Neural cell (in vitro differentiated cells): ENCODE results near the gene SEC16B. TPM values are rescaled to one million over a fixed set of nuclear protein-coding genes. Genes with fewer than 3 reads are reported as not detected.

Experiments used
- H2AFZ ChIP-seq: fragments of 200-600, 300-800 bp; sonication (generic), shearing (Covaris generic); 2 replicates; pipeline ENCODE4 v1.6.0; 2014; ENCODE audit warnings: low read depth, mild to moderate bottlenecking, antibody characterized with exemption, low read length, moderate library complexity
- H3F3A ChIP-seq: fragments of 200-600 bp; shearing (Covaris generic); 2 replicates; pipeline ENCODE4 v1.6.1; 2016; ENCODE audit warnings: mild to moderate bottlenecking, moderate library complexity, mixed read lengths, antibody characterized with exemption, low read length; ENCODE audit not compliant: insufficient read depth, poor library complexity, severe bottlenecking
- H3K27ac ChIP-seq: fragments of 200-600, 300-800 bp; sonication (generic), shearing (Covaris generic); 2 replicates; pipeline ENCODE4 v1.5.1; 2014; ENCODE audit warnings: mild to moderate bottlenecking, low read length, moderate library complexity
- H3K27me3 ChIP-seq: fragments of 300-800, 200-600 bp; sonication (generic), shearing (Covaris generic); 2 replicates; pipeline ENCODE4 v1.6.0; 2014; ENCODE audit warnings: mild to moderate bottlenecking, low read depth, low read length, moderate library complexity; ENCODE audit not compliant: insufficient read depth
- H3K36me3 ChIP-seq: fragments of 300-800, 200-600 bp; sonication (generic), shearing (Covaris generic); 2 replicates; pipeline ENCODE4 v1.5.1; 2014; ENCODE audit warnings: mild to moderate bottlenecking, antibody characterized with exemption, low read length, moderate library complexity; ENCODE audit not compliant: insufficient read depth
- H3K4me2 ChIP-seq: fragments of 300-800, 200-600 bp; sonication (generic), shearing (Covaris generic); 2 replicates; pipeline ENCODE4 v1.6.0; 2014; ENCODE audit warnings: mild to moderate bottlenecking, low read length
- H3K4me3 ChIP-seq: fragments of 300-800, 200-600 bp; sonication (generic), shearing (Covaris generic); 2 replicates; pipeline ENCODE4 v1.5.1; 2014; ENCODE audit warnings: mild to moderate bottlenecking, low read length, moderate library complexity
- H3K79me2 ChIP-seq: fragments of 200-600 bp; shearing (Covaris generic); replicated peaks from 2 replicates; pipeline ENCODE4 v1.6.0; 2014; ENCODE audit warnings: mild to moderate bottlenecking, low read length, moderate library complexity; ENCODE audit not compliant: insufficient read depth
- H3K9ac ChIP-seq: fragments of 300-800, 200-600 bp; sonication (generic), shearing (Covaris generic); 2 replicates; pipeline ENCODE4 v1.6.1; 2016; ENCODE audit warnings: mild to moderate bottlenecking, low read length, mixed read lengths
- H3K9me2 ChIP-seq: fragments of 200-600 bp; shearing (Covaris generic); 2 replicates; pipeline ENCODE4 v1.6.1; 2016; ENCODE audit warnings: mild to moderate bottlenecking, low read length, mixed read lengths; ENCODE audit not compliant: insufficient read depth
- H3K9me3 ChIP-seq: fragments of 200-600, 300-800 bp; sonication (generic), shearing (Covaris generic); 2 replicates; pipeline ENCODE4 v1.6.1; 2016; ENCODE audit warnings: mild to moderate bottlenecking, mixed run types, low read length, moderate library complexity, mixed read lengths
- H4K20me1 ChIP-seq: fragments of 200-600 bp; shearing (Covaris generic); 2 replicates; pipeline ENCODE4 v1.6.1; 2016; ENCODE audit warnings: mild to moderate bottlenecking, mixed run types; ENCODE audit not compliant: insufficient read depth
- EP300 ChIP-seq: fragments of 450-650 bp; conservative IDR thresholded peaks from 2 replicates; pipeline ENCODE4 v1.6.1; 2014; ENCODE audit warnings: antibody characterized with exemption, mild to moderate bottlenecking, moderate library complexity; ENCODE audit not compliant: poor library complexity, severe bottlenecking
- EZH2 ChIP-seq: fragments of 200-600, 300-800 bp; shearing (Covaris generic), sonication (generic); IDR thresholded peaks from 2 replicates; pipeline ENCODE4 v1.6.1; 2014; ENCODE audit warnings: antibody characterized with exemption, low read length, borderline replicate concordance, mild to moderate bottlenecking; ENCODE audit not compliant: insufficient read depth, poor library complexity, severe bottlenecking
- MXI1 ChIP-seq: fragments of 450-650 bp; conservative IDR thresholded peaks from 2 replicates; pipeline ENCODE4 v1.6.1; 2014; ENCODE audit warnings: antibody characterized with exemption, mild to moderate bottlenecking; ENCODE audit not compliant: poor library complexity, severe bottlenecking
- POLR2AphosphoS5 ChIP-seq: IDR thresholded peaks from 2 replicates; pipeline ENCODE4 v1.6.1; 2012
- RAD21 ChIP-seq: fragments of 450-650 bp; conservative IDR thresholded peaks from 2 replicates; pipeline ENCODE4 v1.6.1; 2014; ENCODE audit warnings: antibody characterized with exemption, mild to moderate bottlenecking, moderate library complexity
- SMC3 ChIP-seq: fragments of 450-650 bp; conservative IDR thresholded peaks from 2 replicates; pipeline ENCODE4 v1.6.1; 2014; ENCODE audit warnings: antibody characterized with exemption, mild to moderate bottlenecking, moderate library complexity; ENCODE audit not compliant: poor library complexity
- TAF1 ChIP-seq: IDR thresholded peaks from 2 replicates; pipeline ENCODE4 v1.6.1; 2012; ENCODE audit warnings: low read depth
- polyA plus RNA-seq: library from polyadenylated mRNA; depleted of rRNA; stranded (reverse); fragments of >200 nt; gene quantifications from 2 replicates; pipeline ENCODE4 v1.2.3, GENCODE V29; 2014
- TF ChIP-seq, protein P1 (sequence below): IDR thresholded peaks from 2 replicates; pipeline ENCODE4 v1.6.1; 2012; ENCODE audit warnings: borderline replicate concordance
- TF ChIP-seq, protein P2 (sequence below): fragments of 450-650 bp; IDR thresholded peaks from 2 replicates; pipeline ENCODE4 v1.5.1; 2014; ENCODE audit warnings: antibody characterized with exemption, mild to moderate bottlenecking, moderate library complexity; ENCODE audit not compliant: poor library complexity, severe bottlenecking

SEC16B gene
- polyA plus RNA-seq, 1 donor from 2014 or later: 0.78 TPM

DNA sequence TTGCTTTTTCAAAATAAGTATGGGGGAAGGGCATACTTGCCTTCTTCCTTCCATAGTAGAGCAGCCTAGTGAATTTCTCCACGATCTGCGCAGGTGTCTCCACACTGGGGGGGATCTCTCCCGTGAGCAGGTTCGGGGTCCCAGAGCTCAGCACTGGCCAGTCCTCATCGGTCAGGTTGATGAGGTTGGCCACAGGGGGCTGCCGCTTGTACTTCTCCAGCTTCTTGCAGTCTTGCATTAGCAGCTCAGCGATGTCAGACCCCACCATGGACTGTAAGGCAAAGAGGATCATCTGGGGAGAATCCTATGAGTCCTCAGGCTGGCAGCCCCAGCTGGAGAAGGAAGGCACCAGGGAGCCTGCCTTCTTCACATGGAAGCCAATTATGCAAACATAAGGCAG lies 11.8 kb downstream of the SEC16B start:
- Histone ChIP-seq H3K27me3 (no peaks in the 10 kb centered on the region), H3F3A (no peaks in the 10 kb centered on the region), H3K9ac (peak overlapping the region; percentile 9), H3K4me3 (peak overlapping the region; percentile 18), H3K27ac (peak overlapping the region; percentile 59), H3K4me2 (no peak overlapping the region), H3K9me2 (no peaks in the 10 kb centered on the region), H2AFZ (no peak overlapping the region), H3K79me2 (no peaks in the 10 kb centered on the region), H3K36me3 (no peaks in the 10 kb centered on the region), H4K20me1 (no peaks in the 10 kb centered on the region), H3K9me3 (no peaks in the 10 kb centered on the region)
- TF ChIP-seq RAD21 (no peak), POLR2AphosphoS5 (no peak), EZH2 (no peak), TAF1 (no peak), EP300 (no peak), MXI1 (no peak), SMC3 (no peak)
- TF ChIP-seq, protein P1, sequence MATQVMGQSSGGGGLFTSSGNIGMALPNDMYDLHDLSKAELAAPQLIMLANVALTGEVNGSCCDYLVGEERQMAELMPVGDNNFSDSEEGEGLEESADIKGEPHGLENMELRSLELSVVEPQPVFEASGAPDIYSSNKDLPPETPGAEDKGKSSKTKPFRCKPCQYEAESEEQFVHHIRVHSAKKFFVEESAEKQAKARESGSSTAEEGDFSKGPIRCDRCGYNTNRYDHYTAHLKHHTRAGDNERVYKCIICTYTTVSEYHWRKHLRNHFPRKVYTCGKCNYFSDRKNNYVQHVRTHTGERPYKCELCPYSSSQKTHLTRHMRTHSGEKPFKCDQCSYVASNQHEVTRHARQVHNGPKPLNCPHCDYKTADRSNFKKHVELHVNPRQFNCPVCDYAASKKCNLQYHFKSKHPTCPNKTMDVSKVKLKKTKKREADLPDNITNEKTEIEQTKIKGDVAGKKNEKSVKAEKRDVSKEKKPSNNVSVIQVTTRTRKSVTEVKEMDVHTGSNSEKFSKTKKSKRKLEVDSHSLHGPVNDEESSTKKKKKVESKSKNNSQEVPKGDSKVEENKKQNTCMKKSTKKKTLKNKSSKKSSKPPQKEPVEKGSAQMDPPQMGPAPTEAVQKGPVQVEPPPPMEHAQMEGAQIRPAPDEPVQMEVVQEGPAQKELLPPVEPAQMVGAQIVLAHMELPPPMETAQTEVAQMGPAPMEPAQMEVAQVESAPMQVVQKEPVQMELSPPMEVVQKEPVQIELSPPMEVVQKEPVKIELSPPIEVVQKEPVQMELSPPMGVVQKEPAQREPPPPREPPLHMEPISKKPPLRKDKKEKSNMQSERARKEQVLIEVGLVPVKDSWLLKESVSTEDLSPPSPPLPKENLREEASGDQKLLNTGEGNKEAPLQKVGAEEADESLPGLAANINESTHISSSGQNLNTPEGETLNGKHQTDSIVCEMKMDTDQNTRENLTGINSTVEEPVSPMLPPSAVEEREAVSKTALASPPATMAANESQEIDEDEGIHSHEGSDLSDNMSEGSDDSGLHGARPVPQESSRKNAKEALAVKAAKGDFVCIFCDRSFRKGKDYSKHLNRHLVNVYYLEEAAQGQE: no peak
- TF ChIP-seq, protein P2, sequence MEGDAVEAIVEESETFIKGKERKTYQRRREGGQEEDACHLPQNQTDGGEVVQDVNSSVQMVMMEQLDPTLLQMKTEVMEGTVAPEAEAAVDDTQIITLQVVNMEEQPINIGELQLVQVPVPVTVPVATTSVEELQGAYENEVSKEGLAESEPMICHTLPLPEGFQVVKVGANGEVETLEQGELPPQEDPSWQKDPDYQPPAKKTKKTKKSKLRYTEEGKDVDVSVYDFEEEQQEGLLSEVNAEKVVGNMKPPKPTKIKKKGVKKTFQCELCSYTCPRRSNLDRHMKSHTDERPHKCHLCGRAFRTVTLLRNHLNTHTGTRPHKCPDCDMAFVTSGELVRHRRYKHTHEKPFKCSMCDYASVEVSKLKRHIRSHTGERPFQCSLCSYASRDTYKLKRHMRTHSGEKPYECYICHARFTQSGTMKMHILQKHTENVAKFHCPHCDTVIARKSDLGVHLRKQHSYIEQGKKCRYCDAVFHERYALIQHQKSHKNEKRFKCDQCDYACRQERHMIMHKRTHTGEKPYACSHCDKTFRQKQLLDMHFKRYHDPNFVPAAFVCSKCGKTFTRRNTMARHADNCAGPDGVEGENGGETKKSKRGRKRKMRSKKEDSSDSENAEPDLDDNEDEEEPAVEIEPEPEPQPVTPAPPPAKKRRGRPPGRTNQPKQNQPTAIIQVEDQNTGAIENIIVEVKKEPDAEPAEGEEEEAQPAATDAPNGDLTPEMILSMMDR: no peak

DNA sequence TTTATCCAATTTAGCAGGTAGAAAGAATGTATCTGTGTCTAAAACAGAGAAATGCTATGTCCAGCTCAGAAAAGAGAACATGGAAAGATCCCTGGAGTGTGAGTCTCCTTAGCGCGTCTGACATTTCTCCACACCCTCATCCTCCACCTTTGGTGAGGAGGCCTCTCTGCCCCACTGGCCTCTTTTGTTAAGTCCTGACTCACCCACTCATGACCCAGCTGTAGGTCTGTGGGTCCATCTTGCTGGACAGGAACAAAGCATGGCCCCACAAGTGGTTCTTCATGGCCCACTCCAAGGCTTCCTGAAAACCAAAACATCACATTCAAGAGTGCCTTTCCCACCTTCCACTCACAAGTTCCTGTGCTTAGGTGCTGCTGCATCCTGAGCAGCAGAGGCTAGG lies 15.8 kb downstream of the SEC16B start:
- Histone ChIP-seq H3K9ac (no peak overlapping the region), H3K4me2 (no peak overlapping the region), H4K20me1 (no peaks in the 10 kb centered on the region), H3K9me2 (no peaks in the 10 kb centered on the region), H3F3A (no peaks in the 10 kb centered on the region), H3K4me3 (no peak overlapping the region), H3K27me3 (no peaks in the 10 kb centered on the region), H3K36me3 (no peaks in the 10 kb centered on the region), H2AFZ (no peak overlapping the region), H3K9me3 (no peaks in the 10 kb centered on the region), H3K79me2 (no peaks in the 10 kb centered on the region), H3K27ac (no peak overlapping the region)
- TF ChIP-seq, protein P2: no peak
- TF ChIP-seq, protein P1: no peak
- no peak for TF ChIP-seq EP300
- TF ChIP-seq EZH2: no peak
- TF ChIP-seq TAF1: no peak
- TF ChIP-seq SMC3: no peak
